ENCODE results near the gene TKT.

Gene TKT

DNA sequence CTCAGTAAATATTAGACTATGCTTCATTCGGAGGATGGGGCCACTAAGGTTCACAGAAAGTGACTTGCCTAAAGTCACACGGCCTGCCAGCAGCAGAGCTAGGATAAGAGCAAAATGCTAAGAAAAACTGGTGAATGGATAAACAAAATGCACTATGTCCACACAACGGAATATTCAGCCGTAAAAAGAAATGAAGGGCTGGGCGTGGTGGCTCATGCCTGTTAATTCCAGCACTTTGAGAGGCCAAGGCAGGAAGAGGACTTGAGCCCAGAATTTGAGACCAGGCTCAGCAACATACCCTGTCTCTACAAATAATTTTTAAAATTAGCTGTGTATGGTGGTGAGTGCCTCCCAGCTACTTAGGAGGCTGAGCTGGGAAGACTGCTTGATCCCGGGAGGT, 7.7 kb downstream of the TKT start:
- H3K27me3 ChIP-seq (replicated peaks), result no peaks in the 10 kb centered on the region
- in situ Hi-C loops (cut with HindIII; ENCODE audit: low pct_ligation_motif_present, low sequenced_read_pairs), result no loop called here
- peaks cover 10% of the 10 kb centered on the region for H3K36me3 ChIP-seq (replicated peaks)
- no peak overlapping the region for H3K27ac ChIP-seq
- TF ChIP-seq, protein P1, sequence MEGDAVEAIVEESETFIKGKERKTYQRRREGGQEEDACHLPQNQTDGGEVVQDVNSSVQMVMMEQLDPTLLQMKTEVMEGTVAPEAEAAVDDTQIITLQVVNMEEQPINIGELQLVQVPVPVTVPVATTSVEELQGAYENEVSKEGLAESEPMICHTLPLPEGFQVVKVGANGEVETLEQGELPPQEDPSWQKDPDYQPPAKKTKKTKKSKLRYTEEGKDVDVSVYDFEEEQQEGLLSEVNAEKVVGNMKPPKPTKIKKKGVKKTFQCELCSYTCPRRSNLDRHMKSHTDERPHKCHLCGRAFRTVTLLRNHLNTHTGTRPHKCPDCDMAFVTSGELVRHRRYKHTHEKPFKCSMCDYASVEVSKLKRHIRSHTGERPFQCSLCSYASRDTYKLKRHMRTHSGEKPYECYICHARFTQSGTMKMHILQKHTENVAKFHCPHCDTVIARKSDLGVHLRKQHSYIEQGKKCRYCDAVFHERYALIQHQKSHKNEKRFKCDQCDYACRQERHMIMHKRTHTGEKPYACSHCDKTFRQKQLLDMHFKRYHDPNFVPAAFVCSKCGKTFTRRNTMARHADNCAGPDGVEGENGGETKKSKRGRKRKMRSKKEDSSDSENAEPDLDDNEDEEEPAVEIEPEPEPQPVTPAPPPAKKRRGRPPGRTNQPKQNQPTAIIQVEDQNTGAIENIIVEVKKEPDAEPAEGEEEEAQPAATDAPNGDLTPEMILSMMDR (IDR thresholded peaks at IDR 0.05; ENCODE audit: low read depth, low read length, missing control alignments), result no peak
- H3K4me3 ChIP-seq (ENCODE audit: low read depth, low read length), result no peak overlapping the region
- DNase-seq, result no peak

DNA sequence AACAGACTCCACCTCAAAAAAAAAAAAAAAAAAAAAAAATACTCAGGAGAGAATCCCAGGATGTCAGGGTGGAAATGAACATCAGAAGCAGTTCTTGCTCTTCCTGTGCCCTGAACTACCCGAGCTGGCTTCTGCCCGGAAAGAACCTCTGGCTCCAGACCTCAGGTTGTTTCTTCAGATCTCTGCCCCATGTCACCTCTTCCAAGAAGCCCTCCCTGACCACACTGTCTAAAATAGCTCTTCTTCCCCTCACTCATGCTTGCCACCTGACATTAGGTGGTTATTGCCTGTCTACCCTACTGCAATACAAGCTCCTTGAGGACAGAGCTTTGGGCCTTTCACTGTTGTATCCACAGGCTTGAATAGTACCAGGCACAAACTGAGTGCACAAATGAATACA, 8.2 kb downstream of the TKT start:
- no peaks in the 10 kb centered on the region for H3K27me3 ChIP-seq (replicated peaks)
- peaks cover 10% of the 10 kb centered on the region for H3K36me3 ChIP-seq (replicated peaks)
- TF ChIP-seq, protein P1 (IDR thresholded peaks at IDR 0.05; ENCODE audit: low read depth, low read length, missing control alignments), result no peak
- no peak overlapping the region for H3K4me3 ChIP-seq (ENCODE audit: low read depth, low read length)
- in situ Hi-C loops (cut with HindIII; ENCODE audit: low pct_ligation_motif_present, low sequenced_read_pairs), result no loop called here
- H3K27ac ChIP-seq, result no peak overlapping the region
- DNase-seq, result no peak

DNA sequence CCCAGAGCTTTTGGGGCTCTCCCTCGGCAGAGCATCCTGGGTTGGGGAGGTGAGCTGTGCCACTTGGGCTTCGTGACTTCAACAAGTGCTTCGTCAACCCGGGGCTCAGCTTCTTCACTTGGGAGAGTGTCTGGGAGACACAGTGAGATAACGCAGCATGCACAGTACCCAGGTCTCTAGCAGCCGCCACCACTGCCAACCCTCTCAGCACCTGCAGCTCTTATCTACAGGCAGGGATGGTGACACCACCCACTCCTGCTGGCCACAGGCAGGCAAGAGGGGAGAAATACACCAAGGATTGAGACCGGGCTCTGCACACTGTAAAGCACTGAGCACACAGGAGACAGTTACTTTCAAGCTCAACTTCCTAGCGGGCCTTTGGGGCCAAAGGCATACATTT, 11.6 kb downstream of the TKT start:
- Histone ChIP-seq H3K27ac (no peak overlapping the region), H3K4me3 (ENCODE audit: low read depth, low read length) (no peak overlapping the region), H3K27me3 (replicated peaks) (no peaks in the 10 kb centered on the region), H3K36me3 (replicated peaks) (peaks cover 38% of the 10 kb centered on the region)
- DNase-seq, result no peak
- TF ChIP-seq, protein P1 (IDR thresholded peaks at IDR 0.05; ENCODE audit: low read depth, low read length, missing control alignments), result no peak
- in situ Hi-C loops (cut with HindIII; ENCODE audit: low pct_ligation_motif_present, low sequenced_read_pairs), result no loop called here

DNA sequence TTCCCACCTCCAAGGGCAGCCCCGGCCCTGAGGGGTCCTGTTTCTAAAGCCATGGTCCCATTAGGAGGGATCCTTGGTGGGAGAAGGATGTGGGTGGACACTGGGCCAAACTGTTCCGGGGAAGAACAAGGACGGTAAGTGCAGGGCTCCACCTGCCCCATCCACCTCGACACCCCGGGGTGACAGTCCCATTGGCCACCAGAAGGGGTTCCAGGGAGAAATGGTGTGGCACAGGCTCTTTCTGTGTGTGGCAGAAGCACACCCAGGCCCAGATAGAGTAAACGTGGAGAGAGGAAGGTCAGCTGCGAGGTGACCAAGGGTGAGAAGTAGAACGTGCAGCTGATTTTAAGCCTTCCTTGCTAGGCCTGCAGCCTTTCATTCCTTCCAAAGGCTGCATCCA, 12.0 kb downstream of the TKT start:
- Histone ChIP-seq H3K27ac (peak overlapping the region; percentile 38), H3K4me3 (ENCODE audit: low read depth, low read length) (no peak overlapping the region), H3K27me3 (replicated peaks) (no peaks in the 10 kb centered on the region), H3K36me3 (replicated peaks) (peaks cover 43% of the 10 kb centered on the region)
- TF ChIP-seq, protein P1 (IDR thresholded peaks at IDR 0.05; ENCODE audit: low read depth, low read length, missing control alignments), result no peak
- in situ Hi-C loops (cut with HindIII; ENCODE audit: low pct_ligation_motif_present, low sequenced_read_pairs), result no loop called here
- no peak for DNase-seq

DNA sequence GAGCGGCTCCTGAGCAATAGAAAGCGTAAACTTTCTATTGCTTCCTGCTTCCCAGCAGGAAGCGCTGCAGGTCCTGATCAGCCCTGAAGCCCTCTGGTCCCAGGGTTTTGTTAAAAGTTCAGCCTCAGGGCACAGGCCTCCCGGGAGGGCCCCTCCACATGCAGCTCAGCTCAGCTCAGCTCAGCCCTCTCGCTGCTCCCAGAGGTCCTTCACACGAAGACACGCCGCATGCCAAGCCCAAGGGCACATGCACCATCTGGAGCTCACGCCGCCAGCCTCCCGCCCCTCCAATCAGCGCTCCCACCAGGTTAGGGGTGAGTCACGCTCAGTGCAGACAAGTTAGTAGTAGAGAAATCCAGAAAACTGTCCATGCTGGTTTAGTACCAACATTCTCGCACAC, 12.7 kb downstream of the TKT start:
- peaks cover 48% of the 10 kb centered on the region for H3K36me3 ChIP-seq (replicated peaks)
- no peaks in the 10 kb centered on the region for H3K27me3 ChIP-seq (replicated peaks)
- H3K27ac ChIP-seq, result peak overlapping the region; percentile 38
- TF ChIP-seq, protein P1 (IDR thresholded peaks at IDR 0.05; ENCODE audit: low read depth, low read length, missing control alignments), result peak; percentile 27
- in situ Hi-C loops (cut with HindIII; ENCODE audit: low pct_ligation_motif_present, low sequenced_read_pairs), result no loop called here
- no peak overlapping the region for H3K4me3 ChIP-seq (ENCODE audit: low read depth, low read length)
- peak; percentile 53 for DNase-seq

DNA sequence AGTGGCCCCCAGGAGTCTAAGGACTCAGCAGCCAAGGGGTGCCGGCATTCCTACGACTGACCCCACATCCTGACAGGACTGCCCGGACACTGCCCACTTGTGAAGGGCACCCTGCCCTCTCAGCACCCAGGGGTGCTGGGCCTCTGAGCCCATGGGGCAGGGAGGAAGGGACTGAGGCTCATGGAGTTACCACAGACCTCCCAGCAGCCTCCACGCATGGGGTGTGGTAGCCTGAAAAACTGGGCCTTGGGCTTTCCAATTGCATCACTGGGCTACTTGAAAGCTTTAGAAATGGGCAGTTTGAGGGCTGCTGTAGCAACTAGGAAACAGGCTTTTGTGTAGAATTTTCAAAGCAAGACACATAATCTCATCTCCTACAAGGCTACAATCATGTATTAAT, 13.2 kb downstream of the TKT start:
- Histone ChIP-seq H3K36me3 (replicated peaks) (peaks cover 48% of the 10 kb centered on the region), H3K27ac (peak overlapping the region; percentile 38), H3K4me3 (ENCODE audit: low read depth, low read length) (no peak overlapping the region), H3K27me3 (replicated peaks) (no peaks in the 10 kb centered on the region)
- in situ Hi-C loops (cut with HindIII; ENCODE audit: low pct_ligation_motif_present, low sequenced_read_pairs), result no loop called here
- DNase-seq, result no peak
- TF ChIP-seq, protein P1 (IDR thresholded peaks at IDR 0.05; ENCODE audit: low read depth, low read length, missing control alignments), result no peak
